ENCODE measurements around the gene ZHX3. TPM values are rescaled to one million over a fixed set of nuclear protein-coding genes. Genes with fewer than 3 reads are reported as not detected.

ZHX3 gene
- total and polyA plus RNA-seq, 4 donors: 3.2 to 30.0 (median 8.0) TPM

DNA sequence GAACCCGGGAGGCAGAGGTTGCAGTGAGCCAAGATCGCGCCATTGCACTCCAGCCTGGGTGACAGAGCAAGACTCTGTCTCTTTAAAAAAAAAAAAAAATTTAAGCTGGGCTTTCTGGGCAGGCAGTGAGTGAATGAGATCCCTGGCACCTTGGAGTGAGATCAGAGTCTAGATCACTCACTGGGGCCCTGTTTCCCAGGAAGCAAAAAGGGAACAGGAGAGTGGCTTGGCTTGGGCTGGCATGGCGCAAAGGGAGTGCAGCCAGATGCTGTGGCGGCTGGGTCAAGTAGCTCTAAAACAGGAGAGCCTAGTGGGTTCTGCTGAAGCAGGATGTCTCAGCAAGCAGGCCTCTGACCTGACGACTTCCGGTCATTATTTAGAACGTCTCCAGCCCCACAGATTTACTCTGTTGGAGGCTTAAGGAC lies 169.8 kb downstream of the ZHX3 start:
- no peak for DNase-seq (ENCODE audit: low spot score)
- Histone ChIP-seq H3K27ac (ENCODE audit: low read depth in 1 of 2, low read length in 2 of 2) (no peak overlapping the region), H3K9ac (ENCODE audit: low read depth in 1 of 2, low read length in 2 of 2) (no peak overlapping the region), H3K36me3 (ENCODE audit: control insufficient read depth in 4 of 4, insufficient read depth in 3 of 4, low read depth in 1 of 4, low read length in 3 of 4) (no peaks in the 10 kb centered on the region), H3K4me1 (ENCODE audit: control insufficient read depth in 4 of 4, insufficient read depth in 4 of 4, low read length in 3 of 4) (peaks cover 0 to 3% (median 1%) of the 10 kb centered on the region in 4 donors), H3K9me3 (ENCODE audit: control insufficient read depth in 4 of 4, low read length in 3 of 4) (no peaks in the 10 kb centered on the region), H3K27me3 (ENCODE audit: control insufficient read depth in 4 of 4, insufficient read depth in 4 of 4, low read length in 3 of 4) (no peaks in the 10 kb centered on the region), H3K4me3 (ENCODE audit: low read depth in 1 of 3, low read length in 3 of 3) (no peak overlapping the region)
- TF ChIP-seq NR2F2 (IDR thresholded peaks at IDR 0.05) (peak; percentile 94), RXRA (IDR thresholded peaks at IDR 0.05) (no peak), RAD21 (IDR thresholded peaks at IDR 0.05) (no peak), FOXA1 (IDR thresholded peaks at IDR 0.05) (no peak)
- 80% methylated on average over 8 of the region's 8 CpGs for WGBS

DNA sequence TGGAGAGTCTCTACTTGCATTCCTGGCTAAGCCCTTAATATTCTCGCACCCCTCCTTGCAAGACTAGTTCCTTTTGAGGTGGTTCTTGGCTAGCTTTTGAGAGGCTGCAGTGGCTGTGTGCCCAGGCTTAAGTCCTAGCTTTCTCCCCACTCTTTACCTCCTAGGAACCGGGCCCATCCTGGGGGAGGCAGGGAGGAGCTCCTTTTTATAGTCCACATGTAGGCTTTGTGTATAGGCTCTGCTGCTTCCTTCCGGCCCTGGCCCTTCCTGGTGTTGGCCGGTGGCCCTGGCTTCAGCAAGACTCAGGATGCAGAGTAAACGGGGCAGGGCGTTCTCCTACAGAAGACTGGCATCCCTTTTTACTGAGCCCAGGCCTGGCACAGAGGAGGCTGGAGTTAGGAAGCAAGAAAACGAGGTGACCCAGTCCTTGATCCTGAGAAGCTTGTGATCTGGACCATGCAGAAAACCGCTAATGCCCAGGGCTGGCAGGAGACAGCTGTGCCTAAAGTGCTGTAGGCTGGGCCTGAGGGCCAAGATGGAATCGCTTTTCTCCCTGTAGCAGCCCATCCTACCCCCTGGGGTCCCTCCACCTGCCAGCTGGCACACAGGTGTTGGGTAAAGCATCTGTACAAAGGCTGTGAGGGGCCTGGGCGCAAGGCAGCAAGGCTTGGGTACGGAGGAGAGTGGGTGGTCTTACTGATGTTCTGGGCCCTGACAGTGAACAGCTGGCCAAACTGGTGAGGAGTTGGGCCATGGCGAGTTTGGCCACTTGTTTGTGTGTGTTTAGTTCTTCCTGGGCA lies 171.5 kb downstream of the ZHX3 start:
- H3K27ac ChIP-seq (ENCODE audit: low read depth in 1 of 2, low read length in 2 of 2): no peak overlapping the region
- no peak overlapping the region for H3K4me3 ChIP-seq (ENCODE audit: low read depth in 1 of 3, low read length in 3 of 3)
- H3K36me3 ChIP-seq (ENCODE audit: control insufficient read depth in 4 of 4, insufficient read depth in 3 of 4, low read depth in 1 of 4, low read length in 3 of 4): no peaks in the 10 kb centered on the region
- TF ChIP-seq TAF1 (conservative IDR thresholded peaks at IDR 0.05) (no peak), JUND (IDR thresholded peaks at IDR 0.05) (no peak), GABPA (IDR thresholded peaks at IDR 0.05 in 1 of 2, conservative IDR thresholded peaks at IDR 0.05 in 1 of 2) (no peak)
- TF ChIP-seq, protein P1, sequence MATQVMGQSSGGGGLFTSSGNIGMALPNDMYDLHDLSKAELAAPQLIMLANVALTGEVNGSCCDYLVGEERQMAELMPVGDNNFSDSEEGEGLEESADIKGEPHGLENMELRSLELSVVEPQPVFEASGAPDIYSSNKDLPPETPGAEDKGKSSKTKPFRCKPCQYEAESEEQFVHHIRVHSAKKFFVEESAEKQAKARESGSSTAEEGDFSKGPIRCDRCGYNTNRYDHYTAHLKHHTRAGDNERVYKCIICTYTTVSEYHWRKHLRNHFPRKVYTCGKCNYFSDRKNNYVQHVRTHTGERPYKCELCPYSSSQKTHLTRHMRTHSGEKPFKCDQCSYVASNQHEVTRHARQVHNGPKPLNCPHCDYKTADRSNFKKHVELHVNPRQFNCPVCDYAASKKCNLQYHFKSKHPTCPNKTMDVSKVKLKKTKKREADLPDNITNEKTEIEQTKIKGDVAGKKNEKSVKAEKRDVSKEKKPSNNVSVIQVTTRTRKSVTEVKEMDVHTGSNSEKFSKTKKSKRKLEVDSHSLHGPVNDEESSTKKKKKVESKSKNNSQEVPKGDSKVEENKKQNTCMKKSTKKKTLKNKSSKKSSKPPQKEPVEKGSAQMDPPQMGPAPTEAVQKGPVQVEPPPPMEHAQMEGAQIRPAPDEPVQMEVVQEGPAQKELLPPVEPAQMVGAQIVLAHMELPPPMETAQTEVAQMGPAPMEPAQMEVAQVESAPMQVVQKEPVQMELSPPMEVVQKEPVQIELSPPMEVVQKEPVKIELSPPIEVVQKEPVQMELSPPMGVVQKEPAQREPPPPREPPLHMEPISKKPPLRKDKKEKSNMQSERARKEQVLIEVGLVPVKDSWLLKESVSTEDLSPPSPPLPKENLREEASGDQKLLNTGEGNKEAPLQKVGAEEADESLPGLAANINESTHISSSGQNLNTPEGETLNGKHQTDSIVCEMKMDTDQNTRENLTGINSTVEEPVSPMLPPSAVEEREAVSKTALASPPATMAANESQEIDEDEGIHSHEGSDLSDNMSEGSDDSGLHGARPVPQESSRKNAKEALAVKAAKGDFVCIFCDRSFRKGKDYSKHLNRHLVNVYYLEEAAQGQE (IDR thresholded peaks at IDR 0.05): no peak
- TF ChIP-seq, protein P2, sequence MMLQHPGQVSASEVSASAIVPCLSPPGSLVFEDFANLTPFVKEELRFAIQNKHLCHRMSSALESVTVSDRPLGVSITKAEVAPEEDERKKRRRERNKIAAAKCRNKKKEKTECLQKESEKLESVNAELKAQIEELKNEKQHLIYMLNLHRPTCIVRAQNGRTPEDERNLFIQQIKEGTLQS (IDR thresholded peaks at IDR 0.05): no peak
- 80% methylated on average over 12 of the region's 12 CpGs for WGBS
- H3K4me1 ChIP-seq (ENCODE audit: control insufficient read depth in 4 of 4, insufficient read depth in 4 of 4, low read length in 3 of 4): peaks cover 0 to 8% (median 3%) of the 10 kb centered on the region in 4 donors
- H3K9me3 ChIP-seq (ENCODE audit: control insufficient read depth in 4 of 4, low read length in 3 of 4): no peaks in the 10 kb centered on the region
- H3K27me3 ChIP-seq (ENCODE audit: control insufficient read depth in 4 of 4, insufficient read depth in 4 of 4, low read length in 3 of 4): no peaks in the 10 kb centered on the region
- DNase-seq (ENCODE audit: low spot score): no peak
- H3K9ac ChIP-seq (ENCODE audit: low read depth in 1 of 2, low read length in 2 of 2): no peak overlapping the region

DNA sequence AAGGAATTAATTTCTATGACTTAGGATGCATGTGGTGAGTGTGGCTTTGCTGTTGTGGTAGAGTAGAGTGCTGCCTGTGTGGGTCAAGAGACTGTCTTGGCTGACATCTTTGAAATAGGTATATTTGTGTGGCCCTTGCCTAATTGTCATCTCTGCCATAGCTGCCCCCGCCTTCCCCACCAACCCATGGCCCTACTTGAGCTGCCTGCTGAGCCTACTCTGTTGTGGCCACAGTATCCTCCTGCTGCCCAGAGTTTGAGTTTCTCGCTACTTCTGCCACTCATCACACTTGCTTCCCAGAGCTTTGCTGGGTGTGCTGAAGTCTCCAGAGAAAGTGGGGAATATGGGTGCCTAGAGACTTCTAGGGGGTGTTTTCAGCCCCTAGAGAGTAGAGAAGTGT lies 172.2 kb downstream of the ZHX3 start:
- Histone ChIP-seq H3K9me3 (ENCODE audit: control insufficient read depth in 4 of 4, low read length in 3 of 4) (no peaks in the 10 kb centered on the region), H3K27ac (ENCODE audit: low read depth in 1 of 2, low read length in 2 of 2) (no peak overlapping the region), H3K36me3 (ENCODE audit: control insufficient read depth in 4 of 4, insufficient read depth in 3 of 4, low read depth in 1 of 4, low read length in 3 of 4) (no peaks in the 10 kb centered on the region), H3K4me3 (ENCODE audit: low read depth in 1 of 3, low read length in 3 of 3) (no peak overlapping the region), H3K27me3 (ENCODE audit: control insufficient read depth in 4 of 4, insufficient read depth in 4 of 4, low read length in 3 of 4) (no peaks in the 10 kb centered on the region), H3K9ac (ENCODE audit: low read depth in 1 of 2, low read length in 2 of 2) (no peak overlapping the region), H3K4me1 (ENCODE audit: control insufficient read depth in 4 of 4, insufficient read depth in 4 of 4, low read length in 3 of 4) (peaks cover 0 to 8% (median 4%) of the 10 kb centered on the region in 4 donors)
- no peak for DNase-seq (ENCODE audit: low spot score)
- WGBS: 97% methylated on average over 2 of the region's 2 CpGs
- no peak for TF ChIP-seq GABPA (IDR thresholded peaks at IDR 0.05 in 1 of 2, conservative IDR thresholded peaks at IDR 0.05 in 1 of 2)
- TF ChIP-seq SP1 (IDR thresholded peaks at IDR 0.05): no peak
- TF ChIP-seq HNF4G (IDR thresholded peaks at IDR 0.05): no peak
- no peak for TF ChIP-seq EGR1 (IDR thresholded peaks at IDR 0.05; ENCODE audit: low read depth in 2 of 2)
- no peak for TF ChIP-seq FOXA1 (IDR thresholded peaks at IDR 0.05)
- no peak for TF ChIP-seq YY1 (IDR thresholded peaks at IDR 0.05)
- TF ChIP-seq RXRA (IDR thresholded peaks at IDR 0.05): no peak
- no peak for TF ChIP-seq ZBTB33 (IDR thresholded peaks at IDR 0.05)
- no peak for TF ChIP-seq RAD21 (IDR thresholded peaks at IDR 0.05)
- TF ChIP-seq, protein P3, sequence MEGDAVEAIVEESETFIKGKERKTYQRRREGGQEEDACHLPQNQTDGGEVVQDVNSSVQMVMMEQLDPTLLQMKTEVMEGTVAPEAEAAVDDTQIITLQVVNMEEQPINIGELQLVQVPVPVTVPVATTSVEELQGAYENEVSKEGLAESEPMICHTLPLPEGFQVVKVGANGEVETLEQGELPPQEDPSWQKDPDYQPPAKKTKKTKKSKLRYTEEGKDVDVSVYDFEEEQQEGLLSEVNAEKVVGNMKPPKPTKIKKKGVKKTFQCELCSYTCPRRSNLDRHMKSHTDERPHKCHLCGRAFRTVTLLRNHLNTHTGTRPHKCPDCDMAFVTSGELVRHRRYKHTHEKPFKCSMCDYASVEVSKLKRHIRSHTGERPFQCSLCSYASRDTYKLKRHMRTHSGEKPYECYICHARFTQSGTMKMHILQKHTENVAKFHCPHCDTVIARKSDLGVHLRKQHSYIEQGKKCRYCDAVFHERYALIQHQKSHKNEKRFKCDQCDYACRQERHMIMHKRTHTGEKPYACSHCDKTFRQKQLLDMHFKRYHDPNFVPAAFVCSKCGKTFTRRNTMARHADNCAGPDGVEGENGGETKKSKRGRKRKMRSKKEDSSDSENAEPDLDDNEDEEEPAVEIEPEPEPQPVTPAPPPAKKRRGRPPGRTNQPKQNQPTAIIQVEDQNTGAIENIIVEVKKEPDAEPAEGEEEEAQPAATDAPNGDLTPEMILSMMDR (IDR thresholded peaks at IDR 0.05; ENCODE audit: low read depth, low read length, missing input control): no peak
- TF ChIP-seq FOXA2 (IDR thresholded peaks at IDR 0.05): no peak
- TF ChIP-seq NR2F2 (IDR thresholded peaks at IDR 0.05): no peak
- no peak for TF ChIP-seq HNF4A (conservative IDR thresholded peaks at IDR 0.05)
- TF ChIP-seq, protein P2 (IDR thresholded peaks at IDR 0.05): no peak
- TF ChIP-seq TAF1 (conservative IDR thresholded peaks at IDR 0.05): no peak
- TF ChIP-seq, protein P4, sequence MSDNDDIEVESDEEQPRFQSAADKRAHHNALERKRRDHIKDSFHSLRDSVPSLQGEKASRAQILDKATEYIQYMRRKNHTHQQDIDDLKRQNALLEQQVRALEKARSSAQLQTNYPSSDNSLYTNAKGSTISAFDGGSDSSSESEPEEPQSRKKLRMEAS (IDR thresholded peaks at IDR 0.05): no peak
- TF ChIP-seq JUND (IDR thresholded peaks at IDR 0.05): no peak

Data from liver (tissue), 9 donors.